Measurements from ENCODE around the gene RALGDS.

DNA sequence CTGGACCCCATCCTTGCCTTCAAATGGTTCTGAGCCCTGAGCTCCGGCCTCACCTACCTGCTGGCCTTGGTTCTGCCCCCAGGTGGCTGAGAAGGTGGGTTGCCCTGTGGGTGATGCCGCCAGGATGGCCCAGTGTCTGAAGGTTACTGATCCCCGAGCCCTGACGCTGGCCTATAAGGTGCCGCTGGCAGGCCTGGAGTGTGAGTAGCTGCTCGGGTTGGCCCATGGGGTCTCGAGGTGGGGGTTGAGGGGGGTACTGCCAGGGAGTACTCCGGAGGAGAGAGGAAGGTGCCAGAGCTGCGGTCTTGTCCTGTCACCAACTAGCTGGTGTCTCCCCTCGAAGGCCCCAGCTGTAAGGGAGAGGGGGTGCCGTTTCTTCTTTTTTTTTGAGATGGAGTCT, 54.0 kb downstream of the RALGDS start:
- no peak for TF ChIP-seq POLR2A (IDR thresholded peaks at IDR 0.05; ENCODE audit: extremely low read depth, insufficient read length)
- TF ChIP-seq, protein P1, sequence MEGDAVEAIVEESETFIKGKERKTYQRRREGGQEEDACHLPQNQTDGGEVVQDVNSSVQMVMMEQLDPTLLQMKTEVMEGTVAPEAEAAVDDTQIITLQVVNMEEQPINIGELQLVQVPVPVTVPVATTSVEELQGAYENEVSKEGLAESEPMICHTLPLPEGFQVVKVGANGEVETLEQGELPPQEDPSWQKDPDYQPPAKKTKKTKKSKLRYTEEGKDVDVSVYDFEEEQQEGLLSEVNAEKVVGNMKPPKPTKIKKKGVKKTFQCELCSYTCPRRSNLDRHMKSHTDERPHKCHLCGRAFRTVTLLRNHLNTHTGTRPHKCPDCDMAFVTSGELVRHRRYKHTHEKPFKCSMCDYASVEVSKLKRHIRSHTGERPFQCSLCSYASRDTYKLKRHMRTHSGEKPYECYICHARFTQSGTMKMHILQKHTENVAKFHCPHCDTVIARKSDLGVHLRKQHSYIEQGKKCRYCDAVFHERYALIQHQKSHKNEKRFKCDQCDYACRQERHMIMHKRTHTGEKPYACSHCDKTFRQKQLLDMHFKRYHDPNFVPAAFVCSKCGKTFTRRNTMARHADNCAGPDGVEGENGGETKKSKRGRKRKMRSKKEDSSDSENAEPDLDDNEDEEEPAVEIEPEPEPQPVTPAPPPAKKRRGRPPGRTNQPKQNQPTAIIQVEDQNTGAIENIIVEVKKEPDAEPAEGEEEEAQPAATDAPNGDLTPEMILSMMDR (IDR thresholded peaks at IDR 0.05; ENCODE audit: low read depth, low read length): no peak
- TF ChIP-seq, protein P2, sequence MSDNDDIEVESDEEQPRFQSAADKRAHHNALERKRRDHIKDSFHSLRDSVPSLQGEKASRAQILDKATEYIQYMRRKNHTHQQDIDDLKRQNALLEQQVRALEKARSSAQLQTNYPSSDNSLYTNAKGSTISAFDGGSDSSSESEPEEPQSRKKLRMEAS (IDR thresholded peaks at IDR 0.05; ENCODE audit: low read depth, low read length): no peak

Data from NB4 (cell line).